ENCODE data around the gene CDKN1A. TPM values are rescaled to one million over a fixed set of nuclear protein-coding genes. Genes with fewer than 3 reads are reported as not detected.
A peak's percentile ranks its signal among the peaks of the same experiment; 100 is the strongest.

CDKN1A gene
- total RNA-seq, result 100 to 1,000 TPM in 1 of 4 donors, 10 to 100 TPM in 2, 1 to 10 TPM in 1; 8.8 to 119 (median 75.8) TPM

GRCh38 chr6:36678488-36679042 lies at the start of gene CDKN1A:
Gene CDKN1A (plus strand): TSS chr6:36678714. CDS start chr6:36684102, 5,388 bp downstream.
- peak; percentile 99 to 100 for TF ChIP-seq POLR2A (IDR thresholded peaks at IDR 0.05)
- TF ChIP-seq CTCF (IDR thresholded peaks at IDR 0.05), result peak in 2 of 4 experiments; percentile 40 to 43
- Histone ChIP-seq H3K27me3 (no peaks in the 10 kb centered on the region), H3K27ac (peak within 1 kb of the TSS; percentile 100), H3K4me3 (peak within 1 kb of the TSS; percentile 73 to 94), H3K4me1 (peaks cover 0 to 5% of the 10 kb centered on the region in 2 donors), H3K36me3 (no peaks in the 10 kb centered on the region), H3K9me3 (no peaks in the 10 kb centered on the region)
- intact Hi-C loops (cut with DNase I; ENCODE audit: low total_unique reads), result no loop called here
- peak; percentile 90 to 92 for DNase-seq

- Histone ChIP-seq H3K27me3 (no peaks in the 10 kb centered on the region), H3K9me3 (no peaks in the 10 kb centered on the region), H3K4me1 (peaks cover 8 to 14% of the 10 kb centered on the region in 2 donors), H3K36me3 (no peaks in the 10 kb centered on the region), H3K27ac (peak overlapping the region; percentile 79 to 86), H3K4me3 (no peak overlapping the region)
- no peak for DNase-seq
- intact Hi-C loops (cut with DNase I; ENCODE audit: low total_unique reads), result no loop called here
- TF ChIP-seq POLR2A (IDR thresholded peaks at IDR 0.05) (no peak), CTCF (IDR thresholded peaks at IDR 0.05) (no peak)
Measured at GRCh38 chr6:36629784-36630183, 48.7 kb upstream of the CDKN1A start.

- DNase-seq, result no peak
- Histone ChIP-seq H3K27ac (no peak overlapping the region), H3K36me3 (no peaks in the 10 kb centered on the region), H3K27me3 (no peaks in the 10 kb centered on the region), H3K9me3 (no peaks in the 10 kb centered on the region), H3K4me3 (no peak overlapping the region), H3K4me1 (peaks cover 0 to 14% of the 10 kb centered on the region in 2 donors)
- no peak for TF ChIP-seq POLR2A (IDR thresholded peaks at IDR 0.05)
- no peak for TF ChIP-seq CTCF (IDR thresholded peaks at IDR 0.05)
- intact Hi-C loops (cut with DNase I; ENCODE audit: low total_unique reads), result no loop called here
Measured at GRCh38 chr6:36631326-36632011, 47.0 kb upstream of the CDKN1A start.

- intact Hi-C loops (cut with DNase I; ENCODE audit: low total_unique reads), result no loop called here
- TF ChIP-seq POLR2A (IDR thresholded peaks at IDR 0.05), result no peak
- no peak for TF ChIP-seq CTCF (IDR thresholded peaks at IDR 0.05)
Measured at GRCh38 chr6:36633370-36633769, 45.1 kb upstream of the CDKN1A start.

GRCh38 chr6:36633915-36634314 lies 44.6 kb upstream of the CDKN1A start:
- H3K4me3 ChIP-seq, result no peak overlapping the region
- no peak for DNase-seq
- intact Hi-C loops (cut with DNase I; ENCODE audit: low total_unique reads), result no loop called here
- no peaks in the 10 kb centered on the region for H3K27me3 ChIP-seq
- TF ChIP-seq CTCF (IDR thresholded peaks at IDR 0.05) (no peak), POLR2A (IDR thresholded peaks at IDR 0.05) (no peak)
- H3K9me3 ChIP-seq, result no peaks in the 10 kb centered on the region
- no peaks in the 10 kb centered on the region for H3K36me3 ChIP-seq
- H3K27ac ChIP-seq, result no peak overlapping the region
- no peaks in the 10 kb centered on the region for H3K4me1 ChIP-seq

More at GRCh38 chr6:36633370-36633769, 45.1 kb upstream of the CDKN1A start:
- H3K4me3 ChIP-seq, result no peak overlapping the region
- no peaks in the 10 kb centered on the region for H3K9me3 ChIP-seq
- no peak overlapping the region for H3K27ac ChIP-seq
- no peaks in the 10 kb centered on the region for H3K27me3 ChIP-seq
- H3K36me3 ChIP-seq, result no peaks in the 10 kb centered on the region
- H3K4me1 ChIP-seq, result peaks cover 0 to 4% of the 10 kb centered on the region in 2 donors
- no peak for DNase-seq

Measured in uterus (tissue), 4 donors.